Gastrocnemius medialis (tissue), 4 donors: Measurements from ENCODE around the gene DTNA. TPM values are rescaled to one million over a fixed set of nuclear protein-coding genes. Genes with fewer than 3 reads are reported as not detected.
A peak's percentile ranks its signal among the peaks of the same experiment; 100 is the strongest.
"Not testable (repeated sequence)": the region's sequence is repeated elsewhere in the genome, so short reads cannot be mapped to it uniquely, and the experiment has no call there.

ENCODE experiments used
- ATAC-seq, 2 donors: fragments of 150-250 bp; one replicate each; pipeline ENCODE4 v1.9.1; 2016
- DNase-seq, 2 donors: peaks; one replicate each; pipeline ENCODE4 v3.0.0-alpha.2; 2019
- H3K27ac ChIP-seq, 4 donors: fragments of 200-600 bp; sonication (generic); 1 replicate in 1 of 4; 2 replicates in 3 of 4; pipeline ENCODE4 v1.5.1; 2016 to 2018; ENCODE audit warnings: mild to moderate bottlenecking in 2 of 4, moderate library complexity in 1 of 4
- H3K27me3 ChIP-seq, 3 donors: fragments of 200-600 bp; sonication (generic) in 2 of 3; 1 replicate in 1 of 3; 2 replicates in 2 of 3; pipeline versions ENCODE4 v1.5.1 to v1.6.0; 2016 to 2019; ENCODE audit warnings: mild to moderate bottlenecking in 1 of 3, moderate library complexity in 1 of 3
- H3K36me3 ChIP-seq, 2 donors: fragments of 200-600 bp; sonication (generic) in 1 of 2; one replicate each; pipeline ENCODE4 v1.5.1; 2017 to 2018
- H3K4me1 ChIP-seq, 2 donors: fragments of 200-600 bp; sonication (generic) in 1 of 2; one replicate each; pipeline ENCODE4 v1.5.1; 2016 to 2017; ENCODE audit warnings: mild to moderate bottlenecking in 2 of 2
- H3K4me3 ChIP-seq, 4 donors: fragments of 200-600 bp; sonication (generic) in 3 of 4; 1 replicate in 1 of 4; 2 replicates in 3 of 4; pipeline ENCODE4 v1.5.1; 2016 to 2019; ENCODE audit warnings: mild to moderate bottlenecking in 2 of 4
- H3K9me3 ChIP-seq, 3 donors: fragments of 200-600 bp; sonication (generic) in 2 of 3; 1 replicate in 1 of 3; 2 replicates in 2 of 3; pipeline ENCODE4 v1.5.1; 2016 to 2019
- CTCF ChIP-seq, 5 experiments: fragments of 450-650 bp in 3 of 5; fragments of 200-600 bp in 2 of 5; sonication (generic) in 2 of 5; IDR thresholded peaks in 4 of 5; conservative IDR thresholded peaks in 1 of 5; 1 replicate in 4 of 5; 2 replicates in 1 of 5; pipeline ENCODE4 v1.5.1; 2016 to 2019; ENCODE audit warnings: antibody characterized with exemption in 5 of 5, mild to moderate bottlenecking in 3 of 5, moderate library complexity in 3 of 5
- POLR2A ChIP-seq, 2 donors: fragments of 450-650 bp; IDR thresholded peaks; one replicate each; pipeline ENCODE4 v1.6.1; 2017; ENCODE audit warnings: antibody characterized with exemption in 2 of 2, mild to moderate bottlenecking in 2 of 2, moderate library complexity in 2 of 2
- in situ Hi-C, 4 donors: fragments of 200-750 bp; cut with MboI; loops; one replicate each; pipeline versions ENCODE4 v1.15.0 to v1.8.0; 2017; ENCODE audit warnings: low sequenced_read_pairs in 4 of 4
- intact Hi-C: fragments of 100-400 bp; cut with DNase I; formaldehyde crosslinking; loops from one replicate; pipeline ENCODE4 v1.15.1; 2023; ENCODE audit warnings: low total_unique reads
- total RNA-seq, 4 donors: library from RNA; depleted of rRNA; stranded (reverse); fragments of >200 nt; gene quantifications; one replicate each; pipeline versions ENCODE4 v1.1.0 to v1.2.3, GENCODE V29; 2016

DTNA gene
- total RNA-seq, 4 donors from 2014 or later, result 38.6 to 63.9 (median 56.1) TPM

GRCh38 chr18:34911081-34911480 lies 201.0 kb downstream of the DTNA start:
- no peaks in the 10 kb centered on the region for H3K36me3 ChIP-seq
- in situ Hi-C loops (no loop called here), intact Hi-C loops (loop anchor here (5.0 kb wide), 1 partner anchor 56 kb away; no protein-coding TSS in a partner anchor)
- TF ChIP-seq CTCF (IDR thresholded peaks at IDR 0.05 in 4 of 5, conservative IDR thresholded peaks at IDR 0.05 in 1 of 5) (no peak), POLR2A (IDR thresholded peaks at IDR 0.05) (no peak)
- DNase-seq, result no peak
- peak overlapping the region; percentile 88 to 96 (median 94) for H3K27ac ChIP-seq
- no peak overlapping the region for H3K4me3 ChIP-seq
- no peak for ATAC-seq
- no peaks in the 10 kb centered on the region for H3K27me3 ChIP-seq
- peaks cover 35 to 45% of the 10 kb centered on the region in 2 donors for H3K4me1 ChIP-seq
- no peaks in the 10 kb centered on the region for H3K9me3 ChIP-seq

GRCh38 chr18:34911661-34912384 lies 201.7 kb downstream of the DTNA start:
- TF ChIP-seq CTCF (IDR thresholded peaks at IDR 0.05 in 4 of 5, conservative IDR thresholded peaks at IDR 0.05 in 1 of 5) (no peak), POLR2A (IDR thresholded peaks at IDR 0.05) (no peak)
- no peaks in the 10 kb centered on the region for H3K36me3 ChIP-seq

DNA sequence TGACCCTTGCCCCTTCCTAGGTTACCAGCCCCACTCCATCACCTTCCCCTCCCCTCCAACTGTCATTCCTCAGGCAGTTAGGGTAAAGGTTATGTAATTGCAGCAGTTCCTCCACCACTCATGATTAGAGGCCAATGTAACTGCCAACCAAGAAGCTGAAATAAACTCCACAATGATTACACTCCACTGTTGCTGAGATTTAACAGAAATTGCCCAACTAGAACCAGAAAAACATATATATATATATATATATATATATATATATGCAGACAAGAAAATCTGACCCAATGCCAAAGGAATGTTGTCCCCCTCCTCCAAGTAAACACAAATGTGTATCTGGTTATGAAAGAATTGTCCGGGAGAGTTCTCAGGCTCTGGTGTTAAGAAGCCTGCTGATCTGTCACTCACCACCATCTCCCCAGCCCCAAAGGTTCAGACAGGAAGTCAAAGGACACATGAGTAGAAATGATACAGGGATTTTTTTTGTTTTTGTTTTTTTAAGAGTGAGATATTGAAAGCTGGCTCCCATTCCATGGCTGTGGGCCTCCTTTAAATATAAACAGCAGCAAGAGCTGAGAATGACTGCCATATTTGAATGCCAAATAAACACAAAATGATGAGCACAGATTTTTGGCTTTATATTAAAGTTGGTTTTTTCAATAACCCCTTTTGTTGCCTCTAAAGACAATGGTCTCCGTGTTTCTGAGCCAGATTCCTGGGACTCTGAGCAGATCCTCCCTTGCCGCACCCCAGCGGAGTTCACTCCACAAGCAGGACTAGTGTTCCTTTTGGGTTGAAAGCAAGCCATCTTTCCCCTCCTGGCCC lies 204.0 kb downstream of the DTNA start:
- Histone ChIP-seq H3K27ac (peak overlapping the region in 2 of 4 donors; percentile 26 to 28), H3K27me3 (no peaks in the 10 kb centered on the region), H3K4me3 (no peak overlapping the region), H3K4me1 (peaks cover 21 to 31% of the 10 kb centered on the region in 2 donors), H3K36me3 (no peaks in the 10 kb centered on the region), H3K9me3 (no peaks in the 10 kb centered on the region)
- no peak for TF ChIP-seq POLR2A (IDR thresholded peaks at IDR 0.05)
- ATAC-seq (no peak), DNase-seq (no peak)
- in situ Hi-C loops, result no loop called here
- intact Hi-C loops, result loop anchor here (5.0 kb wide), 1 partner anchor 53 kb away; no protein-coding TSS in a partner anchor

More at GRCh38 chr18:34911661-34912384, 201.7 kb downstream of the DTNA start:
- Histone ChIP-seq H3K4me1 (peaks cover 35 to 44% of the 10 kb centered on the region in 2 donors), H3K9me3 (no peaks in the 10 kb centered on the region), H3K27ac (peak overlapping the region; percentile 88 to 96 (median 94)), H3K27me3 (no peaks in the 10 kb centered on the region), H3K4me3 (no peak overlapping the region)
- no peak for ATAC-seq
- intact Hi-C loops, result loop anchor here (5.0 kb wide), 1 partner anchor 55 kb away; no protein-coding TSS in a partner anchor
- no peak for DNase-seq
- in situ Hi-C loops, result no loop called here

GRCh38 chr18:34915046-34915445 lies 204.9 kb downstream of the DTNA start:
- peaks cover 13 to 23% of the 10 kb centered on the region in 2 donors for H3K4me1 ChIP-seq
- ATAC-seq, result no peak
- H3K36me3 ChIP-seq, result no peaks in the 10 kb centered on the region
- TF ChIP-seq POLR2A (IDR thresholded peaks at IDR 0.05), result no peak
- no peak for TF ChIP-seq CTCF (IDR thresholded peaks at IDR 0.05 in 4 of 5, conservative IDR thresholded peaks at IDR 0.05 in 1 of 5)
- no peak for DNase-seq
- no peak overlapping the region for H3K4me3 ChIP-seq
- no peaks in the 10 kb centered on the region for H3K9me3 ChIP-seq
- in situ Hi-C loops, result no loop called here
- intact Hi-C loops, result no loop called here
- no peaks in the 10 kb centered on the region for H3K27me3 ChIP-seq
- H3K27ac ChIP-seq, result no peak overlapping the region

DNA sequence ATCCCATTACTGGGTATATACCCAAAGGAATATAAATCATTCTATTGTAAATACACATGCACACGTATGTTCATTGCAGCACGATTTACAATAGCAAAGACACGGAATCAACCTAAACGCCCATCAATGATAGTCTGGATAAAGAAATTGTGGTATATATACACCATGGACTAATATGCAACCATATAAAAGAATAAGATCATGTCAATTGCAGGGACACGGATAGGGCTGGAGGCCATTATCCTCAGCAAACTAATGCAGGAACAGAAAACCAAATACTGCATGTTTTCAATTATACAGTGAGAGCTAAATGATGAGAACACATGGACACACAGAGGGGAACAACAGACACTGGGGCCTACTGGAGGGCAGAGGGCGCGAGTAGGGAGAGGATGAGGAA lies 206.4 kb downstream of the DTNA start:
- H3K4me1 ChIP-seq, in situ Hi-C loops, H3K27me3 ChIP-seq, intact Hi-C loops, H3K36me3 ChIP-seq, H3K27ac ChIP-seq, H3K4me3 ChIP-seq, H3K9me3 ChIP-seq, DNase-seq, ATAC-seq: not testable (repeated sequence)
